OCI-LY1 (cell line): ENCODE results near the gene AGO1.

Experiments
- CTCF ChIP-seq: fragments of 200-600 bp; sonication (generic), shearing (Covaris generic); IDR thresholded peaks from 2 replicates; pipeline ENCODE4 v1.5.1; 2017; ENCODE audit warnings: mild to moderate bottlenecking, antibody characterized with exemption, low read length, moderate library complexity, mixed read lengths
- EZH2 ChIP-seq: fragments of 200-600 bp; sonication (generic), shearing (Covaris generic); IDR thresholded peaks from 2 replicates; pipeline ENCODE4 v1.8.0; 2017; ENCODE audit warnings: borderline replicate concordance, mixed run types, mild to moderate bottlenecking, antibody characterized with exemption, low read length, moderate library complexity, mixed read lengths

DNA sequence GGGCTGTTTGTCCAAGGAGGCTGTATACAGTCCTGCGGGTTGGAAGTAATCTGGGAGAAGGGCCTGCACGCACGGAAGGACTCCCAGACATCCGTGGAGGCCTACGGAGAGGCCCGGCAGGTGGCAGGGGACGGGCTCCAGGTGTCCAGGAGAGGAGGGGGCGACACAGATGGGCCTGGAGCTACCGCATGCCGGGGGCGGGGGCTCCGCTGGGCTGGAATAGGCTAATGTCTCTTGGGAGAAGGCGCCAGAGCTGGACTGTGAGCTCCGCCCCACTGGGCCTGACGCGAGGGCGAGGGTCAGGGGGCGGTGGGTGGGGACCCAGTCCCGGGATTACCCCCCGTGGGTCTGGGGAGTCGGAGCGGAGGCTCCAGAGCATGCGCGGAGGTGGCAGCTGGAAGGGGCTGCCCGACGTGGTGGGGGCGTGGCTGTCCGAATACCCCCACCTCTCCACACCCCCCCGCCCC, 659 bp downstream of the AGO1 start:
- no peak for TF ChIP-seq CTCF
- TF ChIP-seq EZH2 = no peak
